ENCODE data around the gene KRTAP4-1. TPM values are rescaled to one million over a fixed set of nuclear protein-coding genes. Genes with fewer than 3 reads are reported as not detected.
"Not testable (repeated sequence)": the region's sequence is repeated elsewhere in the genome, so short reads cannot be mapped to it uniquely, and the experiment has no call there.

KRTAP4-1 gene
- total RNA-seq (not detected), polyA plus RNA-seq (not detected)

GRCh38 chr17:41184480-41184961 lies at the start of gene KRTAP4-1:
Gene KRTAP4-1, minus strand, starts transcription at chr17:41184911. Its CDS starts 57 bp downstream, at chr17:41184854.
- TF ChIP-seq, protein P1, sequence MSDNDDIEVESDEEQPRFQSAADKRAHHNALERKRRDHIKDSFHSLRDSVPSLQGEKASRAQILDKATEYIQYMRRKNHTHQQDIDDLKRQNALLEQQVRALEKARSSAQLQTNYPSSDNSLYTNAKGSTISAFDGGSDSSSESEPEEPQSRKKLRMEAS (IDR thresholded peaks at IDR 0.05): no peak
- TF ChIP-seq FOXA1 (IDR thresholded peaks at IDR 0.05) (no peak), GABPA (IDR thresholded peaks at IDR 0.05 in 1 of 2, conservative IDR thresholded peaks at IDR 0.05 in 1 of 2) (no peak), JUND (IDR thresholded peaks at IDR 0.05) (no peak), SP1 (IDR thresholded peaks at IDR 0.05) (no peak), HNF4A (conservative IDR thresholded peaks at IDR 0.05) (no peak), EGR1 (IDR thresholded peaks at IDR 0.05; ENCODE audit: low read depth in 2 of 2) (no peak), RAD21 (IDR thresholded peaks at IDR 0.05) (no peak), ZBTB33 (IDR thresholded peaks at IDR 0.05) (no peak)
- TF ChIP-seq, protein P2, sequence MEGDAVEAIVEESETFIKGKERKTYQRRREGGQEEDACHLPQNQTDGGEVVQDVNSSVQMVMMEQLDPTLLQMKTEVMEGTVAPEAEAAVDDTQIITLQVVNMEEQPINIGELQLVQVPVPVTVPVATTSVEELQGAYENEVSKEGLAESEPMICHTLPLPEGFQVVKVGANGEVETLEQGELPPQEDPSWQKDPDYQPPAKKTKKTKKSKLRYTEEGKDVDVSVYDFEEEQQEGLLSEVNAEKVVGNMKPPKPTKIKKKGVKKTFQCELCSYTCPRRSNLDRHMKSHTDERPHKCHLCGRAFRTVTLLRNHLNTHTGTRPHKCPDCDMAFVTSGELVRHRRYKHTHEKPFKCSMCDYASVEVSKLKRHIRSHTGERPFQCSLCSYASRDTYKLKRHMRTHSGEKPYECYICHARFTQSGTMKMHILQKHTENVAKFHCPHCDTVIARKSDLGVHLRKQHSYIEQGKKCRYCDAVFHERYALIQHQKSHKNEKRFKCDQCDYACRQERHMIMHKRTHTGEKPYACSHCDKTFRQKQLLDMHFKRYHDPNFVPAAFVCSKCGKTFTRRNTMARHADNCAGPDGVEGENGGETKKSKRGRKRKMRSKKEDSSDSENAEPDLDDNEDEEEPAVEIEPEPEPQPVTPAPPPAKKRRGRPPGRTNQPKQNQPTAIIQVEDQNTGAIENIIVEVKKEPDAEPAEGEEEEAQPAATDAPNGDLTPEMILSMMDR (IDR thresholded peaks at IDR 0.05; ENCODE audit: low read depth, low read length, missing input control): no peak
- TF ChIP-seq, protein P3, sequence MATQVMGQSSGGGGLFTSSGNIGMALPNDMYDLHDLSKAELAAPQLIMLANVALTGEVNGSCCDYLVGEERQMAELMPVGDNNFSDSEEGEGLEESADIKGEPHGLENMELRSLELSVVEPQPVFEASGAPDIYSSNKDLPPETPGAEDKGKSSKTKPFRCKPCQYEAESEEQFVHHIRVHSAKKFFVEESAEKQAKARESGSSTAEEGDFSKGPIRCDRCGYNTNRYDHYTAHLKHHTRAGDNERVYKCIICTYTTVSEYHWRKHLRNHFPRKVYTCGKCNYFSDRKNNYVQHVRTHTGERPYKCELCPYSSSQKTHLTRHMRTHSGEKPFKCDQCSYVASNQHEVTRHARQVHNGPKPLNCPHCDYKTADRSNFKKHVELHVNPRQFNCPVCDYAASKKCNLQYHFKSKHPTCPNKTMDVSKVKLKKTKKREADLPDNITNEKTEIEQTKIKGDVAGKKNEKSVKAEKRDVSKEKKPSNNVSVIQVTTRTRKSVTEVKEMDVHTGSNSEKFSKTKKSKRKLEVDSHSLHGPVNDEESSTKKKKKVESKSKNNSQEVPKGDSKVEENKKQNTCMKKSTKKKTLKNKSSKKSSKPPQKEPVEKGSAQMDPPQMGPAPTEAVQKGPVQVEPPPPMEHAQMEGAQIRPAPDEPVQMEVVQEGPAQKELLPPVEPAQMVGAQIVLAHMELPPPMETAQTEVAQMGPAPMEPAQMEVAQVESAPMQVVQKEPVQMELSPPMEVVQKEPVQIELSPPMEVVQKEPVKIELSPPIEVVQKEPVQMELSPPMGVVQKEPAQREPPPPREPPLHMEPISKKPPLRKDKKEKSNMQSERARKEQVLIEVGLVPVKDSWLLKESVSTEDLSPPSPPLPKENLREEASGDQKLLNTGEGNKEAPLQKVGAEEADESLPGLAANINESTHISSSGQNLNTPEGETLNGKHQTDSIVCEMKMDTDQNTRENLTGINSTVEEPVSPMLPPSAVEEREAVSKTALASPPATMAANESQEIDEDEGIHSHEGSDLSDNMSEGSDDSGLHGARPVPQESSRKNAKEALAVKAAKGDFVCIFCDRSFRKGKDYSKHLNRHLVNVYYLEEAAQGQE (IDR thresholded peaks at IDR 0.05): no peak
- Histone ChIP-seq H3K27me3 (ENCODE audit: control insufficient read depth in 4 of 4, insufficient read depth in 4 of 4, low read length in 3 of 4) (peaks cover 0 to 12% (median 0%) of the 10 kb centered on the region in 4 donors), H3K36me3 (ENCODE audit: control insufficient read depth in 4 of 4, insufficient read depth in 3 of 4, low read depth in 1 of 4, low read length in 3 of 4) (no peaks in the 10 kb centered on the region), H3K4me3 (ENCODE audit: low read depth in 1 of 3, low read length in 3 of 3) (no peak within 1 kb of the TSS), H3K4me1 (ENCODE audit: control insufficient read depth in 4 of 4, insufficient read depth in 4 of 4, low read length in 3 of 4) (no peaks in the 10 kb centered on the region), H3K27ac (ENCODE audit: low read depth in 1 of 2, low read length in 2 of 2) (no peak within 1 kb of the TSS), H3K9ac (ENCODE audit: low read depth in 1 of 2, low read length in 2 of 2) (no peak within 1 kb of the TSS), H3K9me3 (ENCODE audit: control insufficient read depth in 4 of 4, low read length in 3 of 4) (no peaks in the 10 kb centered on the region)
- DNase-seq (ENCODE audit: low spot score): no peak
- WGBS: 70% methylated on average over 9 of the region's 9 CpGs

DNA sequence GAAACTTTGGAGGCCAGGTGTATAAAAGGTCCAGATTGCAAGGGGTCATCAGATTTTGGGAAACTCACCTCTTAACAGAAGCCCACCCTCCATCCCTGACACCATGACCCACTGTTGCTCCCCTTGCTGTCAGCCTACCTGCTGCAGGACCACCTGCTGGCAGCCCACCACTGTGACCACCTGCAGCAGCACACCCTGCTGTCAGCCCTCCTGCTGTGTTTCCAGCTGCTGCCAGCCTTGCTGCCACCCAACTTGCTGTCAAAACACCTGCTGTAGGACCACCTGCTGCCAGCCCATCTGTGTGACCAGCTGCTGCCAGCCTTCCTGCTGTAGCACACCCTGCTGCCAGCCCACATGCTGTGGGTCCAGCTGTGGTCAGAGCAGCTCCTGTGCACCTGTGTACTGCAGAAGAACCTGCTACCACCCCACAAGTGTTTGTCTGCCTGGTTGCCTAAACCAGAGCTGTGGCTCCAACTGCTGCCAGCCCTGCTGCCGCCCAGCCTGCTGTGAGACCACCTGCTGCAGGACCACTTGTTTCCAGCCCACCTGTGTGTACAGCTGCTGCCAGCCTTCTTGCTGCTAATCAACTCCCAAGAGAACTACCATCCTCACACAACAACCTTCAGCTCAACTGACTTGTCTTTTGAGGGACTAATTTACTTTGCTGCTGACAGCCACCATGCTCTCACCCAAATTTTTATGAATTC lies 47.8 kb upstream of the KRTAP4-1 start, which contains the start of gene KRTAP9-3:
KRTAP9-3 (plus strand) TSS at position 51 of the 707 bp plus-strand sequence; CDS start at position 104, 53 bp downstream.
- H3K36me3 ChIP-seq (ENCODE audit: control insufficient read depth in 4 of 4, insufficient read depth in 3 of 4, low read depth in 1 of 4, low read length in 3 of 4); H3K9ac ChIP-seq (ENCODE audit: low read depth in 1 of 2, low read length in 2 of 2); H3K27me3 ChIP-seq (ENCODE audit: control insufficient read depth in 4 of 4, insufficient read depth in 4 of 4, low read length in 3 of 4); DNase-seq (ENCODE audit: low spot score); H3K4me1 ChIP-seq (ENCODE audit: control insufficient read depth in 4 of 4, insufficient read depth in 4 of 4, low read length in 3 of 4); H3K9me3 ChIP-seq (ENCODE audit: control insufficient read depth in 4 of 4, low read length in 3 of 4); H3K27ac ChIP-seq (ENCODE audit: low read depth in 1 of 2, low read length in 2 of 2); H3K4me3 ChIP-seq (ENCODE audit: low read depth in 1 of 3, low read length in 3 of 3): not testable (repeated sequence)
- whole genome bisulfite sequencing: 70% methylated on average over 1 of the region's 1 CpG
